ENCODE data around the gene RHOD.
A peak's percentile ranks its signal among the peaks of the same experiment; 100 is the strongest.

The RHOD gene

GRCh38 chr11:67114275-67114896 lies 57.7 kb downstream of the RHOD start:
- DNase-seq (ENCODE audit: low read depth in 1 of 2, low spot score in 1 of 2): no peak

GRCh38 chr11:67116758-67117105 lies 60.1 kb downstream of the RHOD start:
- no peak for DNase-seq (ENCODE audit: low read depth in 1 of 2, low spot score in 1 of 2)

GRCh38 chr11:67117176-67117575 lies 60.5 kb downstream of the RHOD start:
- no peak for DNase-seq (ENCODE audit: low read depth in 1 of 2, low spot score in 1 of 2)

GRCh38 chr11:67117672-67118180 lies 61.1 kb downstream of the RHOD start:
- peak in 1 of 2 donors; percentile 31 for DNase-seq (ENCODE audit: low read depth in 1 of 2, low spot score in 1 of 2)

- DNase-seq (ENCODE audit: low read depth in 1 of 2, low spot score in 1 of 2): peak; percentile 36 to 37
Observed at GRCh38 chr11:67118181-67118766, 61.6 kb downstream of the RHOD start.

GRCh38 chr11:67118801-67119584 lies 62.3 kb downstream of the RHOD start, which contains the start of gene KDM2A:
Gene KDM2A (plus strand): TSS chr11:67119263. CDS start chr11:67121317, 2,054 bp downstream.
- peak; percentile 98 for DNase-seq (ENCODE audit: low read depth in 1 of 2, low spot score in 1 of 2)

GRCh38 chr11:67119585-67120391 lies 63.1 kb downstream of the RHOD start:
- DNase-seq (ENCODE audit: low read depth in 1 of 2, low spot score in 1 of 2): peak in 1 of 2 donors; percentile 8

- DNase-seq (ENCODE audit: low read depth in 1 of 2, low spot score in 1 of 2): no peak
Observed at GRCh38 chr11:67120456-67120855, 63.8 kb downstream of the RHOD start.

- DNase-seq (ENCODE audit: low read depth in 1 of 2, low spot score in 1 of 2): no peak
Observed at GRCh38 chr11:67120881-67121710, 64.4 kb downstream of the RHOD start.
